ENCODE results near the gene VEZF1. TPM values are rescaled to one million over a fixed set of nuclear protein-coding genes. Genes with fewer than 3 reads are reported as not detected.

Gene VEZF1
- total RNA-seq, 4 donors from 2014 or later, result 29.7 to 49.3 (median 39.5) TPM

DNA sequence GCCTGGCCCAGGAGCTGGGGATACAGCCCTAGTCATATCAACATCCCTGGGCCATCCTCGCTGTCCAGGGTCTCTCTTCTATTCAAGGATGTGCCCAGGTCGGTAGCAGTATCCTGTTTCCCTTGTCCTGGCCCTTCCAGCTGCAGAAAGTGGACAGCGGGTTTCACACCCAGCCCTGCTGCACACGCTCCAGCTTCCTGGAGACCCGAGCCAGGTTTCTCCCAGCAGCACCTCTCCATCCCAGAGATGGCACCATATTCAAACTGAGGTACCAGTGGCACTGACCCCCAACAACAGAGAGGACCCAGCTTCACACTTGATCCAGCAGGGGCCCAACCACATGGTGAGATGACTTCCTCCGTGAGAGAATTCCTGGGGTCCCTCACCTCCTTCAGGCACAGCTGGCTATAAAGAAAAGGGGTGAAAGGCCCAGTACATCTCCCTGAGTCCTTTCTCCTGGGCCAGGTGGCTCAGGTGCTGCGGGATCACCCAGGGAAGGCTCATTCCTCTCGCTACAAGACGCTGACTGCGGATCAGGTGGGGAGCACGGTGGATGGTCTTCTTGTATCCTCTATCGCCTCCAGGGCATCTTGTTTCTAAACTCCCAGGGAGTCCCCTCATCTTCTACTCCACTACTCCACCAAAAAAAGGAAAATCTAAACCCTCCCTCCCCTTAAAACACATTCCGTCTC lies 34.2 kb downstream of the VEZF1 start:
- no peaks in the 10 kb centered on the region for H3K9me3 ChIP-seq
- peaks cover 0 to 73% (median 21%) of the 10 kb centered on the region in 4 donors for H3K4me1 ChIP-seq
- H3K27me3 ChIP-seq, result no peaks in the 10 kb centered on the region
- H3K4me3 ChIP-seq, result peak overlapping the region in 3 of 4 donors; percentile 55 to 90 (median 74)
- H3K36me3 ChIP-seq, result no peaks in the 10 kb centered on the region
- TF ChIP-seq, protein P1, sequence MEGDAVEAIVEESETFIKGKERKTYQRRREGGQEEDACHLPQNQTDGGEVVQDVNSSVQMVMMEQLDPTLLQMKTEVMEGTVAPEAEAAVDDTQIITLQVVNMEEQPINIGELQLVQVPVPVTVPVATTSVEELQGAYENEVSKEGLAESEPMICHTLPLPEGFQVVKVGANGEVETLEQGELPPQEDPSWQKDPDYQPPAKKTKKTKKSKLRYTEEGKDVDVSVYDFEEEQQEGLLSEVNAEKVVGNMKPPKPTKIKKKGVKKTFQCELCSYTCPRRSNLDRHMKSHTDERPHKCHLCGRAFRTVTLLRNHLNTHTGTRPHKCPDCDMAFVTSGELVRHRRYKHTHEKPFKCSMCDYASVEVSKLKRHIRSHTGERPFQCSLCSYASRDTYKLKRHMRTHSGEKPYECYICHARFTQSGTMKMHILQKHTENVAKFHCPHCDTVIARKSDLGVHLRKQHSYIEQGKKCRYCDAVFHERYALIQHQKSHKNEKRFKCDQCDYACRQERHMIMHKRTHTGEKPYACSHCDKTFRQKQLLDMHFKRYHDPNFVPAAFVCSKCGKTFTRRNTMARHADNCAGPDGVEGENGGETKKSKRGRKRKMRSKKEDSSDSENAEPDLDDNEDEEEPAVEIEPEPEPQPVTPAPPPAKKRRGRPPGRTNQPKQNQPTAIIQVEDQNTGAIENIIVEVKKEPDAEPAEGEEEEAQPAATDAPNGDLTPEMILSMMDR (IDR thresholded peaks at IDR 0.05), result no peak
- no peak for TF ChIP-seq POLR2A (IDR thresholded peaks at IDR 0.05)
- DNase-seq, result no peak
- H3K27ac ChIP-seq, result peak overlapping the region; percentile 77 to 96 (median 85)

DNA sequence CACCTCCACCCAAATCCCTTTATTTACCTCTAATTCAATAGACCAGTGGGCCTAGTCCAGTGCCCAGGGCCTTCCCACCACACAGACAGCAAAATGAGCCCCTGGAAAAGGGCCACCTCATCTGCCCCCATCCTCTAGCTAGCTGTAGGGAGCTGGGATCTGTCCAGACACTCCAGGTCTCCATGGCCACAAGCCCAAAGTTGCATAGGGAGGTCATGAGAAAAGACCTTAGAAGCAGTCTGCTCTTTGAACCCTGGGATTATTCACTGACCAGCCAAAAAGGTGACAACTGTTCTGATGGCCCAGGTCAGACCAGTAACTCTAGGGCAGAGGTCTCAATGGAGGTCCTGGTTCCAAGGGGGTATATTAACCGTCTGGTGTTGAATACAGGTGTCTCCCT lies 34.8 kb downstream of the VEZF1 start:
- H3K9me3 ChIP-seq, result no peaks in the 10 kb centered on the region
- no peak overlapping the region for H3K4me3 ChIP-seq
- TF ChIP-seq, protein P1 (IDR thresholded peaks at IDR 0.05), result no peak
- TF ChIP-seq POLR2A (IDR thresholded peaks at IDR 0.05), result no peak
- H3K4me1 ChIP-seq, result peaks cover 0 to 79% (median 21%) of the 10 kb centered on the region in 4 donors
- no peaks in the 10 kb centered on the region for H3K36me3 ChIP-seq
- H3K27ac ChIP-seq, result peak overlapping the region in 3 of 4 donors; percentile 49 to 96 (median 77)
- H3K27me3 ChIP-seq, result no peaks in the 10 kb centered on the region
- DNase-seq, result no peak

DNA sequence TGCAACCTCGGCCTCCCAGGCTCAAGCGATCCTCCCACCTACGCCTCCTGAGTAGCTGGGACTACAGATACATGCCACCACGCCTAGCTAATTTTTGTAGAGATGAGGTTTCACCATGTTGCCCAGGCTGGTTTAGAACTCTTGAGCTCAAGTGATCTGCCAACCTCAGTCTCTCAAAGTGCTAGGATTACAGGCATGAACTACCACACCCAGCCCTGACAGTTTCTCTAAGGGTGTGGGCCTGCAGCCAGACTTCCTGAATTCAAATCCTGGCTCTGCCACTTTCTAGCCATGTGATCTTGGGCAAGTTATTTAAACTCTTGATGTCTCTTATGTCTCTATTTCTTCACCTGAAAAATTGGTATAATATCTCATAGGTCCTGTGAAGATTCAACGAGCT lies 38.4 kb downstream of the VEZF1 start:
- H3K4me1 ChIP-seq, result peaks cover 0 to 83% (median 14%) of the 10 kb centered on the region in 4 donors
- no peaks in the 10 kb centered on the region for H3K27me3 ChIP-seq
- H3K36me3 ChIP-seq, result no peaks in the 10 kb centered on the region
- no peak overlapping the region for H3K4me3 ChIP-seq
- peak overlapping the region in 3 of 4 donors; percentile 5 to 96 (median 53) for H3K27ac ChIP-seq
- no peak for TF ChIP-seq POLR2A (IDR thresholded peaks at IDR 0.05)
- TF ChIP-seq, protein P1 (IDR thresholded peaks at IDR 0.05), result no peak
- DNase-seq, result no peak
- no peaks in the 10 kb centered on the region for H3K9me3 ChIP-seq

DNA sequence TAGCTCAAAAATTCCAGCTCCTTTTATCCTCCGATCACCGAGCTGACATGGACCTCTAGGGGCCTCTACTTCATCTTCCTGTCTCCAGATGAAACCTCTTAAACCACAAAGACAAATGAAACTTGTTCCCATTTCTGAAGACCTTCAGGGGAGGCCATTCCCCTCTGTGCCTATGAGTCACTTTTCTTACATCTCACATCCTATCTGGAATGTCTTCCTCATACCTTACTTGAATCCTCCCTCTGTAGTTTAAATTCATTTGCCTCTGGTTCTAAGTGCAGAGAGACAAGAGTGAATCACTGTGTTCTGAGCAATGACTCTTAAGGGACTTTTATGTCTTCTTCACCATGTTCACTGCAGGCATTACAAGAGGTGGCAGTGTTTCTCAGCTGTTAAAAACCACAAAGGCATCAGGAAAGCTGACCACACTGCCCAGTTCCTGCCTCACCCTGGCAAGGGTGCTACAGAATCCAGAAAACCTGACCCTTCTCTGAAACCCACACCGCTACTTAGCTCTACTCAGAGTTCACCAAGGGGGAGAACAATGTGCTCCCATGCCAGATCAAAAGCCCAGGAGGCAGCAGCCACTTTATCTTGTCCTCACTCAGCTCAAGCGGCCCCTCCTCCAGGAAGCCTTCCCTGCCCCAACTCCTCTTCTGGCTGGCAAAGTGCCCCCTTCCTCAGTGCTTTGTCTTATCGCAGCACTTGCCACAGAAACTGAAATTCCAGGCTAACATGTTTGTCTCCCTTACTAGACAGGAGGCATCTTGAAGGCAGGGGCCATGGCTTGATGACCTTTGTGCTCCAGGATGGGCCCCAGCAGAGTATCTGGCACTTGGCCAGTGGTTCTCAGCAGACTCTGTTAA lies 39.3 kb downstream of the VEZF1 start:
- no peak for DNase-seq
- peak overlapping the region in 1 of 4 donors; percentile 22 for H3K4me3 ChIP-seq
- no peaks in the 10 kb centered on the region for H3K9me3 ChIP-seq
- no peaks in the 10 kb centered on the region for H3K36me3 ChIP-seq
- H3K4me1 ChIP-seq, result peaks cover 0 to 75% (median 11%) of the 10 kb centered on the region in 4 donors
- peak overlapping the region; percentile 5 to 96 (median 66) for H3K27ac ChIP-seq
- no peaks in the 10 kb centered on the region for H3K27me3 ChIP-seq
- TF ChIP-seq POLR2A (IDR thresholded peaks at IDR 0.05), result no peak
- TF ChIP-seq, protein P1 (IDR thresholded peaks at IDR 0.05), result no peak

DNA sequence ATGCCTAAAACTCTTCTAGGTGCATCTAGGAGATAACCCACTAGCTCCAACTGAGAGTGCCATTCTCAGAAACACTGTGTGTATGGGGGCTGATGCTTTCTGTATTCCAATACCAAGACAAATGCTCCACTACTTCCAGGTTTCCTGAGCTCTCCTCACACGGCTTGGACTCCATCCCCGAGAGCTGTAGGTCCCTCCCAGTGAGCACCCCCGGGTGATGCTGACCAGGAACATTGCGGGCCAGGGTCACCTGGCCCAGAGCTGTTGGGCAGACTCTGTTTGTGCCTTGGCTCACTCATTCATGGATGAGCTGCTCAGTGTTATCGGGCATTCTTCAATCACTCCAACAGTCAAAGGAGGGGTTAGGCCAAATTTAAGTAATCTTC lies 39.9 kb downstream of the VEZF1 start:
- H3K4me3 ChIP-seq, result no peak overlapping the region
- H3K27ac ChIP-seq, result peak overlapping the region; percentile 0 to 96 (median 66)
- no peaks in the 10 kb centered on the region for H3K27me3 ChIP-seq
- peaks cover 0 to 68% (median 11%) of the 10 kb centered on the region in 4 donors for H3K4me1 ChIP-seq
- TF ChIP-seq, protein P1 (IDR thresholded peaks at IDR 0.05), result no peak
- no peak for TF ChIP-seq POLR2A (IDR thresholded peaks at IDR 0.05)
- no peaks in the 10 kb centered on the region for H3K9me3 ChIP-seq
- no peaks in the 10 kb centered on the region for H3K36me3 ChIP-seq
- DNase-seq, result no peak
